Activated CD8-positive, alpha-beta memory T cell treated with anti-CD3 and anti-CD28 coated beads for 4 hours (primary cell): ENCODE data around the gene PLCH1.

Source experiments
- DNase-seq, 2 donors: peaks; one replicate each; pipeline ENCODE4 v3.0.0-alpha.2; 2020; ENCODE audit warnings: low read depth in 2 of 2

PLCH1 gene

GRCh38 chr3:155744626-155745324, at the start of gene PLCH1:
TSS of gene PLCH1 (minus strand) at chr3:155745071. CDS start at chr3:155704224, 40,847 bp downstream.
- DNase-seq: no peak

GRCh38 chr3:155792532-155792931, 47.7 kb upstream of the PLCH1 start:
- no peak for DNase-seq

- no peak for DNase-seq
Observed at GRCh38 chr3:155791190-155791589, 46.3 kb upstream of the PLCH1 start.

- no peak for DNase-seq
Observed at GRCh38 chr3:155790272-155790925, 45.5 kb upstream of the PLCH1 start.

GRCh38 chr3:155785662-155786295, 40.9 kb upstream of the PLCH1 start:
- DNase-seq: no peak

- no peak for DNase-seq
Observed at GRCh38 chr3:155782390-155782953, 37.6 kb upstream of the PLCH1 start.

GRCh38 chr3:155780291-155780690, 35.4 kb upstream of the PLCH1 start:
- no peak for DNase-seq

GRCh38 chr3:155778462-155778861, 33.6 kb upstream of the PLCH1 start:
- no peak for DNase-seq

GRCh38 chr3:155772801-155773200, 27.9 kb upstream of the PLCH1 start:
- no peak for DNase-seq

GRCh38 chr3:155771126-155771525, 26.3 kb upstream of the PLCH1 start:
- no peak for DNase-seq

GRCh38 chr3:155766206-155766605, 21.3 kb upstream of the PLCH1 start:
- no peak for DNase-seq

GRCh38 chr3:155763870-155764463, 19.1 kb upstream of the PLCH1 start:
- DNase-seq: no peak

- no peak for DNase-seq
Observed at GRCh38 chr3:155760653-155761052, 15.8 kb upstream of the PLCH1 start.

- DNase-seq: no peak
Observed at GRCh38 chr3:155757577-155757976, 12.7 kb upstream of the PLCH1 start.

- DNase-seq: no peak
Observed at GRCh38 chr3:155753038-155753639, 8.3 kb upstream of the PLCH1 start.

- DNase-seq: no peak
Observed at GRCh38 chr3:155748611-155749365, 3.9 kb upstream of the PLCH1 start.

GRCh38 chr3:155747946-155748290, 3.0 kb upstream of the PLCH1 start:
- no peak for DNase-seq

GRCh38 chr3:155747286-155747945, 2.5 kb upstream of the PLCH1 start:
- no peak for DNase-seq

GRCh38 chr3:155746703-155747102, 1.8 kb upstream of the PLCH1 start:
- DNase-seq: no peak

- no peak for DNase-seq
Observed at GRCh38 chr3:155745795-155746550, 1.1 kb upstream of the PLCH1 start.
